MM.1S (cell line): ENCODE data around the gene MVD.

Experiments
- CTCF ChIP-seq: fragments of 300-600 bp; sonication (generic); IDR thresholded peaks from 2 replicates; pipeline ENCODE4 v1.5.1; 2016; ENCODE audit warnings: antibody characterized with exemption, low read length, mixed read lengths
- EZH2phosphoT487 ChIP-seq: fragments of 300-600 bp; sonication (generic); IDR thresholded peaks from 2 replicates; pipeline ENCODE4 v1.6.1; 2018; ENCODE audit warnings: antibody characterized with exemption, low read length

GRCh38 chr16:88624481-88624880, 38.4 kb downstream of the MVD start:
- TF ChIP-seq CTCF, result no peak
- no peak for TF ChIP-seq EZH2phosphoT487
